ENCODE results near the gene CCM2L. TPM values are rescaled to one million over a fixed set of nuclear protein-coding genes. Genes with fewer than 3 reads are reported as not detected.

Gene CCM2L
- total and polyA plus RNA-seq, 2 of the 4 experiments (the other 2 are of a cell fraction), result not detected

DNA sequence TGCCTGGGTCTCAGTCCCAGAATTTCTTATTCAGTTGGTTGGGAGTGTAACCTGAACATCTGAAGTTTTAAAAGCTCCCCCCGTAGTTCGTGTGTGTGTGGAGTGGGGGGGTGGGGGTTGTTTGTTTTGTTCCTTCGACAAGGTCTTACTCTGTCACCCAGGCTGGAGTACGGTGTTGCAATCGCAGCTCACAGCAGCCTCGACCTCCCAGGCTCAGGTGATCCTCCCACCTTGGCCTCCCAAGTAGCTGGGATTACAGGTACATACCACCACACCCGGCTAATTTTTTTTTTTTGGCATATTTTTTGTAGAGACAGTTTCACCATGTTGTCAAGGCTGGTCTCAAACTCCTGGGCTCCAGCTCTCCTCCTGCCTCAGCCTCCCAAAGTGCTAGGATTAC lies 3.1 kb downstream of the CCM2L start:
- no peak overlapping the region for H3K4me3 ChIP-seq (ENCODE audit: insufficient read depth, low read depth, low read length)
- H4K5ac ChIP-seq (ENCODE audit: low read depth, low read length), result no peak overlapping the region
- DNase-seq, result no peak
- H2BK20ac ChIP-seq (ENCODE audit: low read depth, low read length), result no peak overlapping the region
- no peaks in the 10 kb centered on the region for H3K79me1 ChIP-seq (ENCODE audit: low read depth in 1 of 2, low read length in 2 of 2)
- H2BK5ac ChIP-seq (ENCODE audit: low read depth, low read length, poor library complexity, severe bottlenecking), result no peak overlapping the region
- in situ Hi-C loops (cut with MboI; ENCODE audit: low sequenced_read_pairs), result no loop called here
- H3K14ac ChIP-seq (replicated peaks; ENCODE audit: low read depth, low read length), result no peak overlapping the region
- ChIA-PET POLR2A (ENCODE audit: unreplicated experiment) (no interaction called here), CTCF (interaction anchor here (1.4 kb wide), 1 partner anchor 18 kb away, joined by 3 read pairs; no protein-coding TSS in a partner anchor)
- no peak overlapping the region for H3K27ac ChIP-seq (ENCODE audit: insufficient read depth, low read length)
- no peaks in the 10 kb centered on the region for H3K36me3 ChIP-seq (ENCODE audit: control insufficient read depth, insufficient read depth, low read length)
- no peak overlapping the region for H3K4ac ChIP-seq (ENCODE audit: low read depth, low read length)
- no peak for TF ChIP-seq NFE2L2 (IDR thresholded peaks at IDR 0.05; ENCODE audit: low read depth, low read length)
- no CpG with 5 or more reads among the region's 7 CpGs for WGBS, 2 experiments (ENCODE audit: extremely low coverage in 2 of 2, insufficient read length in 1 of 2)
- H4K91ac ChIP-seq (ENCODE audit: insufficient read depth, low read depth, low read length), result no peak overlapping the region
- H2AK5ac ChIP-seq (ENCODE audit: low read depth, low read length), result no peak overlapping the region
- H3K4me1 ChIP-seq (ENCODE audit: control insufficient read depth, insufficient read depth, low read length), result no peaks in the 10 kb centered on the region
- no peak overlapping the region for H3K9ac ChIP-seq (ENCODE audit: low read depth, low read length)
- no peak overlapping the region for H2BK120ac ChIP-seq (ENCODE audit: low read depth, low read length)
- no peak overlapping the region for H2AFZ ChIP-seq (replicated peaks; ENCODE audit: low read length, poor library complexity)
- no peak overlapping the region for H3K23ac ChIP-seq (ENCODE audit: low read depth, low read length)
- H3K18ac ChIP-seq (ENCODE audit: low read depth, low read length), result no peak overlapping the region
- no peak overlapping the region for H2BK15ac ChIP-seq (ENCODE audit: low read depth, low read length)
- H2AK9ac ChIP-seq (replicated peaks; ENCODE audit: low read depth, low read length, poor library complexity), result no peak overlapping the region
- peaks cover 53% of the 10 kb centered on the region for H3K27me3 ChIP-seq (ENCODE audit: control insufficient read depth, insufficient read depth, low read length)
- no peak overlapping the region for H3K56ac ChIP-seq (ENCODE audit: extremely low read depth, insufficient read depth, low read length)
- no peak for ATAC-seq (ENCODE audit: low read depth)
- dilution Hi-C loops (cut with HindIII; ENCODE audit: low sequenced_read_pairs, unreplicated experiment), result no loop called here
- no TSS peak for BruUV-seq (replicated peaks)
- no peaks in the 10 kb centered on the region; the same call in 1 of the 2 replicates for H3K9me3 ChIP-seq (ENCODE audit: control insufficient read depth, insufficient read depth, low read length)
- H3K9me1 ChIP-seq (ENCODE audit: insufficient read depth, low read length), result no peaks in the 10 kb centered on the region
- no peaks in the 10 kb centered on the region for H4K20me1 ChIP-seq (ENCODE audit: insufficient read depth, low read length)
- no peak overlapping the region for H4K8ac ChIP-seq (ENCODE audit: low read depth in 2 of 2, low read length in 2 of 2)
- no peak overlapping the region for H3K4me2 ChIP-seq (ENCODE audit: low read depth, low read length)
- intact Hi-C loops (cut with micrococcal nuclease), result no loop called here
